Measurements from ENCODE around the gene MN1. TPM values are rescaled to one million over a fixed set of nuclear protein-coding genes. Genes with fewer than 3 reads are reported as not detected.

The MN1 gene
- total RNA-seq, 1 donor from 2014 or later, result 19.0 TPM

GRCh38 chr22:27734066-27734465 lies 67.5 kb downstream of the MN1 start:
- no peak overlapping the region for H3K4me3 Mint-ChIP-seq
- H3K9me3 Mint-ChIP-seq, result peaks cover 16% of the 10 kb centered on the region
- H3K27ac Mint-ChIP-seq (ENCODE audit: unreplicated experiment), result no peak overlapping the region
- no peak for DNase-seq (ENCODE audit: low read depth, low spot score)
- H3K27me3 Mint-ChIP-seq (ENCODE audit: low read depth), result no peaks in the 10 kb centered on the region
- TF ChIP-seq CTCF (conservative IDR thresholded peaks at IDR 0.05), result no peak
- H3K4me1 Mint-ChIP-seq, result peaks cover 6% of the 10 kb centered on the region
- H3K36me3 Mint-ChIP-seq (ENCODE audit: low read depth), result peaks cover 2% of the 10 kb centered on the region

GRCh38 chr22:27732841-27733240 lies 68.7 kb downstream of the MN1 start:
- TF ChIP-seq CTCF (conservative IDR thresholded peaks at IDR 0.05), result no peak
- no peaks in the 10 kb centered on the region for H3K27me3 Mint-ChIP-seq (ENCODE audit: low read depth)
- H3K4me1 Mint-ChIP-seq, result peaks cover 13% of the 10 kb centered on the region
- H3K27ac Mint-ChIP-seq (ENCODE audit: unreplicated experiment), result no peak overlapping the region
- DNase-seq (ENCODE audit: low read depth, low spot score), result no peak
- no peak overlapping the region for H3K4me3 Mint-ChIP-seq
- H3K36me3 Mint-ChIP-seq (ENCODE audit: low read depth), result peaks cover 2% of the 10 kb centered on the region
- H3K9me3 Mint-ChIP-seq, result peaks cover 11% of the 10 kb centered on the region

GRCh38 chr22:27732391-27732790 lies 69.2 kb downstream of the MN1 start:
- Mint-ChIP-seq H3K27ac (ENCODE audit: unreplicated experiment) (no peak overlapping the region), H3K36me3 (ENCODE audit: low read depth) (peaks cover under 1% of the 10 kb centered on the region), H3K4me1 (peaks cover 17% of the 10 kb centered on the region), H3K27me3 (ENCODE audit: low read depth) (no peaks in the 10 kb centered on the region), H3K9me3 (peaks cover 6% of the 10 kb centered on the region), H3K4me3 (no peak overlapping the region)
- DNase-seq (ENCODE audit: low read depth, low spot score), result no peak
- TF ChIP-seq CTCF (conservative IDR thresholded peaks at IDR 0.05), result no peak

GRCh38 chr22:27731621-27732020 lies 69.9 kb downstream of the MN1 start:
- Mint-ChIP-seq H3K4me1 (peaks cover 25% of the 10 kb centered on the region), H3K27me3 (ENCODE audit: low read depth) (no peaks in the 10 kb centered on the region), H3K4me3 (no peak overlapping the region), H3K36me3 (ENCODE audit: low read depth) (no peaks in the 10 kb centered on the region), H3K27ac (ENCODE audit: unreplicated experiment) (no peak overlapping the region), H3K9me3 (peaks cover 2% of the 10 kb centered on the region)
- TF ChIP-seq CTCF (conservative IDR thresholded peaks at IDR 0.05), result no peak
- DNase-seq (ENCODE audit: low read depth, low spot score), result no peak

- DNase-seq (ENCODE audit: low read depth, low spot score), result no peak
- Mint-ChIP-seq H3K4me3 (no peak overlapping the region), H3K27me3 (ENCODE audit: low read depth) (no peaks in the 10 kb centered on the region), H3K36me3 (ENCODE audit: low read depth) (no peaks in the 10 kb centered on the region), H3K27ac (ENCODE audit: unreplicated experiment) (no peak overlapping the region), H3K4me1 (peaks cover 33% of the 10 kb centered on the region), H3K9me3 (peaks cover under 1% of the 10 kb centered on the region)
- TF ChIP-seq CTCF (conservative IDR thresholded peaks at IDR 0.05), result no peak
Measured at GRCh38 chr22:27730641-27731433, 70.7 kb downstream of the MN1 start.
